A549 (cell line): Measurements from ENCODE around the gene PGM5.
"Not testable (repeated sequence)": the region's sequence is repeated elsewhere in the genome, so short reads cannot be mapped to it uniquely, and the experiment has no call there.

Experiments
- BHLHE40 ChIP-seq: IDR thresholded peaks from 2 replicates; pipeline ENCODE4 v1.6.1; 2012; ENCODE audit warnings: low read depth, low read length, inconsistent platforms
- EP300 ChIP-seq, 2 experiments: fragments of >200 bp; sonication (Bioruptor Twin); formaldehyde crosslinking; IDR thresholded peaks; 2 replicates in 1 of 2; 3 replicates in 1 of 2; pipeline ENCODE4 v1.6.1; 2016 to 2017
- HDAC2 ChIP-seq: fragments of 200-600 bp; sonication (generic); IDR thresholded peaks from 2 replicates; pipeline ENCODE4 v1.6.1; 2016
- JUN ChIP-seq, 2 experiments: fragments of >200 bp; sonication (Bioruptor Twin); formaldehyde crosslinking; IDR thresholded peaks; 2 replicates in 1 of 2; 3 replicates in 1 of 2; pipeline ENCODE4 v1.6.1; 2016 to 2017
- RAD21 ChIP-seq, 2 experiments: fragments of >200 bp in 1 of 2; sonication (Bioruptor Twin) in 1 of 2; formaldehyde crosslinking in 1 of 2; IDR thresholded peaks in 1 of 2; conservative IDR thresholded peaks in 1 of 2; 2 replicates in 1 of 2; 3 replicates in 1 of 2; pipeline ENCODE4 v1.6.1; 2012 to 2018; ENCODE audit warnings: inconsistent platforms in 1 of 2
- ZNF302 ChIP-seq: fragments of 250-450 bp; sonication (Bioruptor Pico); IDR thresholded peaks from 2 replicates; pipeline ENCODE4 v1.9.0; 2021; ENCODE audit warnings: inconsistent platforms, mild to moderate bottlenecking, moderate library complexity
- ZSCAN20 ChIP-seq: fragments of 250-450 bp; sonication (Bioruptor Pico); IDR thresholded peaks from 2 replicates; pipeline ENCODE4 v1.8.0; 2022; ENCODE audit warnings: mild to moderate bottlenecking, moderate library complexity
- TF ChIP-seq, protein P1 (sequence below): fragments of >200 bp; sonication (Bioruptor Twin); formaldehyde crosslinking; IDR thresholded peaks from 3 replicates; pipeline ENCODE4 v1.5.1; 2016
- TF ChIP-seq, protein P2 (sequence below): IDR thresholded peaks from 2 replicates; pipeline ENCODE4 v1.6.1; 2012
- TF ChIP-seq, protein P3 (sequence below): fragments of >200 bp; sonication (Bioruptor Twin); formaldehyde crosslinking; IDR thresholded peaks from 3 replicates; pipeline ENCODE4 v1.6.1; 2016
- TF ChIP-seq, protein P4 (sequence below): IDR thresholded peaks from 2 replicates; pipeline ENCODE4 v1.6.1; 2012

DNA sequence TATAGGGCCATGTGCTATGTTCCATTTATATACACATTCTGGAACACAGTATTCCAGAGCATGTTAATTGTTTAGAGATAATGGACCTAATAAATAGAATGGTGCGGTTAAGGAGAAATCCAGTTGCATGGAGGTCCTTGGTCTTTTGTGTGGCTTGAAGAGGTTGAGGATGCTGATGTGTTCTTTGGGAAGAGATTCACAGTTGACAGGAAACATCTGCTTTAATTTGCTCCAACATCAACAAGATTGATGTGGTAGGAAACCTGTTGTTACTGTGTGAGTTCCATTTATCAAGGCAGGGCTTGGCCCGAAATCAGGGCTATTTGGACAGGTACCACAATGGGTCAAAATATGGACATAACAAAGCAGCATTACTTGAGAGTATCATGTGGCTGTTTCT, 56.3 kb downstream of the PGM5 start:
- TF ChIP-seq, protein P1, sequence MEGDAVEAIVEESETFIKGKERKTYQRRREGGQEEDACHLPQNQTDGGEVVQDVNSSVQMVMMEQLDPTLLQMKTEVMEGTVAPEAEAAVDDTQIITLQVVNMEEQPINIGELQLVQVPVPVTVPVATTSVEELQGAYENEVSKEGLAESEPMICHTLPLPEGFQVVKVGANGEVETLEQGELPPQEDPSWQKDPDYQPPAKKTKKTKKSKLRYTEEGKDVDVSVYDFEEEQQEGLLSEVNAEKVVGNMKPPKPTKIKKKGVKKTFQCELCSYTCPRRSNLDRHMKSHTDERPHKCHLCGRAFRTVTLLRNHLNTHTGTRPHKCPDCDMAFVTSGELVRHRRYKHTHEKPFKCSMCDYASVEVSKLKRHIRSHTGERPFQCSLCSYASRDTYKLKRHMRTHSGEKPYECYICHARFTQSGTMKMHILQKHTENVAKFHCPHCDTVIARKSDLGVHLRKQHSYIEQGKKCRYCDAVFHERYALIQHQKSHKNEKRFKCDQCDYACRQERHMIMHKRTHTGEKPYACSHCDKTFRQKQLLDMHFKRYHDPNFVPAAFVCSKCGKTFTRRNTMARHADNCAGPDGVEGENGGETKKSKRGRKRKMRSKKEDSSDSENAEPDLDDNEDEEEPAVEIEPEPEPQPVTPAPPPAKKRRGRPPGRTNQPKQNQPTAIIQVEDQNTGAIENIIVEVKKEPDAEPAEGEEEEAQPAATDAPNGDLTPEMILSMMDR, result not testable (repeated sequence)
- not testable (repeated sequence) for TF ChIP-seq ZNF302; JUN (IDR thresholded peaks at IDR 0.05); RAD21 (conservative IDR thresholded peaks at IDR 0.05 in 1 of 2, IDR thresholded peaks at IDR 0.05 in 1 of 2); ZSCAN20 (CRISPR knock-in tag); EP300 (IDR thresholded peaks at IDR 0.05); BHLHE40; HDAC2
- TF ChIP-seq, protein P2, sequence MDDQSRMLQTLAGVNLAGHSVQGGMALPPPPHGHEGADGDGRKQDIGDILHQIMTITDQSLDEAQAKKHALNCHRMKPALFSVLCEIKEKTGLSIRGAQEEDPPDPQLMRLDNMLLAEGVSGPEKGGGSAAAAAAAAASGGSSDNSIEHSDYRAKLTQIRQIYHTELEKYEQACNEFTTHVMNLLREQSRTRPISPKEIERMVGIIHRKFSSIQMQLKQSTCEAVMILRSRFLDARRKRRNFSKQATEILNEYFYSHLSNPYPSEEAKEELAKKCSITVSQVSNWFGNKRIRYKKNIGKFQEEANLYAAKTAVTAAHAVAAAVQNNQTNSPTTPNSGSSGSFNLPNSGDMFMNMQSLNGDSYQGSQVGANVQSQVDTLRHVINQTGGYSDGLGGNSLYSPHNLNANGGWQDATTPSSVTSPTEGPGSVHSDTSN, result not testable (repeated sequence)
- TF ChIP-seq, protein P3, sequence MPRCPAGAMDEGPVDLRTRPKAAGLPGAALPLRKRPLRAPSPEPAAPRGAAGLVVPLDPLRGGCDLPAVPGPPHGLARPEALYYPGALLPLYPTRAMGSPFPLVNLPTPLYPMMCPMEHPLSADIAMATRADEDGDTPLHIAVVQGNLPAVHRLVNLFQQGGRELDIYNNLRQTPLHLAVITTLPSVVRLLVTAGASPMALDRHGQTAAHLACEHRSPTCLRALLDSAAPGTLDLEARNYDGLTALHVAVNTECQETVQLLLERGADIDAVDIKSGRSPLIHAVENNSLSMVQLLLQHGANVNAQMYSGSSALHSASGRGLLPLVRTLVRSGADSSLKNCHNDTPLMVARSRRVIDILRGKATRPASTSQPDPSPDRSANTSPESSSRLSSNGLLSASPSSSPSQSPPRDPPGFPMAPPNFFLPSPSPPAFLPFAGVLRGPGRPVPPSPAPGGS, result not testable (repeated sequence)
- TF ChIP-seq, protein P4, sequence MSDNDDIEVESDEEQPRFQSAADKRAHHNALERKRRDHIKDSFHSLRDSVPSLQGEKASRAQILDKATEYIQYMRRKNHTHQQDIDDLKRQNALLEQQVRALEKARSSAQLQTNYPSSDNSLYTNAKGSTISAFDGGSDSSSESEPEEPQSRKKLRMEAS, result not testable (repeated sequence)
